HG03103 (cell line): ENCODE data around the gene ATXN1.

Experiments used
- ATAC-seq: cut with Tn5 transposase; IDR thresholded peaks from one replicate; pipeline ENCODE4 v1.9.1; 2021; ENCODE audit warnings: low read depth; ENCODE audit not compliant: unreplicated experiment

The ATXN1 gene

DNA sequence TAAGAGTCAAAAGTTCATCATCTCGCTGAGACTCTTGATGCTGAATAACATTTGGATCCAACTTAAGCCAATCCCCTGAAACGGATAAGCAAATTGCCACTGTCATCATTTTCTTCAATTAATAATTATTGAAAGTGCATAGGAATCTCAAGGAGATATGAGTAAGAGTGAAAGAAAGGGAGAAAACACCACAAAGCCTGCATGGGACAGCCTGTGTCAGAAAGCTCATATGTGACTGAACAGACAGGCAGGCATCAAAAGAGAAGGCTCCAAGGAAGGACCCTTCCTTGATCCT is 13.3 kb downstream of the ATXN1 start:
- no peak for ATAC-seq

DNA sequence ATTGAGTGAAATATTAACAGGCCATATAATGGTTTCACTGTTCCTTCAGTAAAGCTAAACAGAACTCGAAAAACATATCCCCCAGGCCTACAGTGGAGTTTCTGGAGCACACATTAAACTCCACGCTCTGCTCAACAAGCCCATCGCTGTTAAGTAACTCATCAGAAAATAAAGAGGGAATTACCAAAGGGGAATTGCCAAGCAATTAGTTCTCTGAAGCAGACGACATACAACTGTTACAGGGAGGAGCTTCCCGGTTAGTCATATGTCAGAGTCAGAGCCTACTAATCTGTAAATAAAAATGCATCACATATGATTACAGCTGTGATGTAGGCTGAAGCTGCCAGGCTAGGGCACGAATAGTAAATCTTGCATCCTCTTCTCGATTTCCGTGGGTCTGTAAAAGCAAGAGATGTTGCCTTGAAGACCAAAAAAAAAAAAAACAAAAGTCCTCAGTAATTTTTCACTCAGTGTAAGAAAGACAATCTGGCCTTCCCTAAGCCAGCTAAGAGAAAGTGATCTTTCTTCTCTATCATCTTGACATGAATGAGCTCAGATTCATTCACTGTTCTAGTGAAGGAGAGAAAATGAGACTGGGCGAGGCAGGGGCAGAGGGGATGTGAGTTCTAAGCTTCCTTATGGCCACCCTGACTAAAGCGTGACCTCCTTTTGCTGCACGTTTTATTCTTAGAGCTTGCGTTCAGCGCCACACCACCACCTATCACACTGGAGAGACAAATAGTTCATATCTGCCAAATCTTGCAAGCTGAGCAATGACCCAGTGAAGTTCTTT is 13.8 kb downstream of the ATXN1 start:
- ATAC-seq: no peak

- no peak for ATAC-seq
Observed at GRCh38 chr6:16746812-16747211, 14.4 kb downstream of the ATXN1 start.

DNA sequence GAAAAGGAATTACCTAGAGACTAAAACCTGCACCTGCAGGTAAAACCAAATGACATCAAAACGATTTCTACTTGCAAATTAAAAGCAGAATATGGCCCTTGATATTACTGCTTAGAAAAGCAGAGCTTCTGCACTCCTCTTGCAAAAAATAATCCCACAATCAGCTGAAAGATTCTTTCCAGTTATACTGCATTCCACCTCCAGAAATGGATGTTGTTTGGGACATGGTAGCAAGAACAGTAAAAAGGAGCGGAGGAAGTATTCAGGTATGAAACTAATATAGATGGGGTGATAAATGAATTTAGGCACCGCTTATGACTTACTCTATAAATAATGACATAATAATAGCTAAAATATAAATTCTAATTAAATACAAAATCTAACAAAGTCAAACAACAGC is 14.9 kb downstream of the ATXN1 start:
- no peak for ATAC-seq

GRCh38 chr6:16743664-16744210 is 17.5 kb downstream of the ATXN1 start:
- ATAC-seq: no peak

DNA sequence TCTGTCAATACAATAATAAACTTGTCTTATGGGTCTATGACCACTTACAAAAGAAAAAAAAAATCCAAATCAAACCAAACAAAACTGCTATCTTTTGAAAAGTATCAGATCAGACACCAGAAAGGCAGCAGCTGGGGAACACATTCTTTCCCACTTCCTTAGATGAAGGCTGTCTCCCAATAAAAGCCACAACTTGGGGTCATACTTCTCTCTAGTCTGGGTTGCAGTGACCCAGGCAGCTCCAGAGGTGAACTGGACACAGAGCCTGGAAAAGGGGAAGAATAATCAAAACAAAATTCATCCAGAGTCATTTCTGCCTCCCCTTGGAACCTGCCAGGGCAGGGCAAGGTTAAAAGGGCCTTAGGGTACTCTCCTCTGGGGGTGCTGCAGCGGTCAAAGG is 19.1 kb downstream of the ATXN1 start:
- ATAC-seq: no peak

GRCh38 chr6:16741112-16742016 is 19.9 kb downstream of the ATXN1 start:
- ATAC-seq: peak; percentile 80

- no peak for ATAC-seq
Observed at GRCh38 chr6:16740097-16740496, 21.2 kb downstream of the ATXN1 start.

- ATAC-seq: no peak
Observed at GRCh38 chr6:16739329-16739801, 21.9 kb downstream of the ATXN1 start.

DNA sequence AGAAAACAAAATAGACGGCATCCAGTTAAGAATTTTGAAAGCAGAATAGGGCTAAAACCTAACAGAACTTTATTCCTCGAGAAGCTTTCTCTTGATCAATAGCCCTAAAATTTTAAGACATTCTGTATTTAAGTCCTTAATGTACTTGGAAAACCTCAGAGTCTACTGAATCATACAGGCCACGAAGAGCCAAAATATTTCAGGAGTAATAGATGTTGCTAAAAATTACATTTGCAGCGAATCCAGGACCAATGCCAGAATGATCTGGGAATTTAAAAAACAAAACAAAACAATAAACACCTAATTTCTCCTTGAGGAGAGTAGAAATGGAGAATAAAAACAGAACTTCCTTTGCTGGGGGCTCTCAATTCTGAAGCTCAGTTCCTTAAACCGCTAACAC is 23.3 kb downstream of the ATXN1 start:
- ATAC-seq: no peak

DNA sequence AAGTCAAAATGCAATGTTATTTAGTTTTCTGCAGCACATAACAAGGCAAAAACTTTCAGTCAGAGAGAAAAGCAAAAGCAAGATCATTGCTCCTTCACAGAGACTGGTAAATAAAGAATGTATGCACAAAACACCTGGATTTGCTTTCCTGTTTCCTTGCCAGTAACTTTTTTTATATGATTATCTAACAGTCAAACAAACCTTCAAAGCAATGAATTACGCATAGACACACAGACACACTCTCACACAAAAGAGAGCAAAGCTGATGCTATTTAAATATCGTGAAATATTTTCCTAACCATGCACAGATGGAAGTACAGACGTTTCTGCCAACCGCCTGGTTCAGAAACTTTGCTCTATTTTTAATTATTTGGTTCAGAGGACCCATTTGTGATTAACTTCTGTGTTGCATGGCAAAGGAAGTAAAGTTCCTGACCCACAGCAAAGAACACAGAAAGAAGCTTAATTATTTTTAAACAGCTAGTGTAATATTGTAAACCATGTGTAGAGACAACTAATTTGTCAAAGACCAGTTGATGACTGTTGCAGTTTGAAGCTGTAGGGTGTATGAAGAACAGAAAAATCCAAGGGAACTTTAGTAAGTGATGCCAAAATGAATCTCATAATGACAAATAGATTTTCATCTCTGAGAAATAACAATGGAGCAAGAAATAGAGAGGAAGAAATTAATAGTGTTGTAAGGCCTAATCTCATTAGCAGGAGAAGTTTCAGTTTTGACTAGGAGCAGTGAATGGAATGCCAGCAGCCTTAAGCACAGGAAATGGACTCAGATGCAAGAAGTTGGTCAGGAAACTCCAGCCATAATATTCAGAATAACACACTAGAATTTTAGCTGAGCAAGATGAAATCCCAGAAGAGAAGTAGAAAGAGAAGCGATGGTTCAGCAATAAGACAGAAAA is 24.1 kb downstream of the ATXN1 start:
- ATAC-seq: no peak

- no peak for ATAC-seq
Observed at GRCh38 chr6:16735014-16735413, 26.2 kb downstream of the ATXN1 start.

DNA sequence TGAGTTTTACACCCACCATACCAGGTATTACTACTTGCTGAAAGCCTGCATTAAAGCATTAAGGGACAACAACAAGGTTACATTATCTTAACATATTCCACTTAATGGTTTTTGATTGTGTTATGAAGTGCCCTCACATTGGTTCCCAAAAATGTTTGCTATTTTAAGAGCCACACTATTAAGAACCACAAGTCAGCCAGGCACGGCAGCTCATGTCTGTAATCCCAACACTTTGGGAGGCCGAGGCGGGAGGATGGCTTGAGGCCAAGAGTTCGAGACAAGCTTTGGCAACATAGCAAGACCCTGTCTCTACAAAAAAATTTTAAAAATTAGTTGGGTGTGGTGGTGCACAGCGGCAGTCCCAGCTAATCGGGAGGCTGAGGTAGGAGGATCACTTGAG is 28.2 kb downstream of the ATXN1 start:
- no peak for ATAC-seq

GRCh38 chr6:16731478-16732051 is 29.7 kb downstream of the ATXN1 start:
- peak; percentile 97 for ATAC-seq

DNA sequence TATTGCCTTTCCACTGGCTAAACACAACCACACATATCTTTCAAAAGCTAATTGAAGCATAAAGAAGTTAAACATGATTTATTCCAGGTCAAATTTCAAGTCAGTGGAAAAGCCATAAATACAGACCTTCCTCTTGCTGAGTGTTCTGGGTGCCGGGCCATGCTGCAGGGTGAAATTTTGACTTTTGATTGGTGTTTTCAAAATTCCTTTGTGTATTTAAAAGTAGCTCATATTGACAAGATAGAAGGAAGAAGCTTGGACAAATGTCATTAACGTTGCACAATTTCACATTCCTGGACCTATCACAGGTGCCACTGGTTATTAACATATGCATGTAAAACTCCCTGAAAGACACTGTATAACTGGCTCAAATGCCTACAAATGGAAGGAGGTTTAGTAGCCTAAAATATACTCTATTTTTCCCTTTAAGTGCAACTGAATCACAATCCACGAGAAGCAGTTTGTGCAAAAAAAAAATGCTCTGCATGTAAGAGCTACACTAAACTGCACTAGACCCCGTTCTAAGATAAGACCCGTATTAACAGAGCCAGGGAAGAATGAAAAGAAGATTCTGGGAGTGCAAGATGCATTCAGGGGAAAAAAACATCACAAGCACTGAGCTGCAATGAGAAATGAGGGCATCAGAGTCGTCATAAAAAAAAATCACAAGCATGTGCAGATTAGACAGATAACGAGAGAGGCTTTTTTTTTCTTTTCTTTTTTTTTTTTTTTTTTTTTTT is 30.4 kb downstream of the ATXN1 start:
- ATAC-seq: no peak

DNA sequence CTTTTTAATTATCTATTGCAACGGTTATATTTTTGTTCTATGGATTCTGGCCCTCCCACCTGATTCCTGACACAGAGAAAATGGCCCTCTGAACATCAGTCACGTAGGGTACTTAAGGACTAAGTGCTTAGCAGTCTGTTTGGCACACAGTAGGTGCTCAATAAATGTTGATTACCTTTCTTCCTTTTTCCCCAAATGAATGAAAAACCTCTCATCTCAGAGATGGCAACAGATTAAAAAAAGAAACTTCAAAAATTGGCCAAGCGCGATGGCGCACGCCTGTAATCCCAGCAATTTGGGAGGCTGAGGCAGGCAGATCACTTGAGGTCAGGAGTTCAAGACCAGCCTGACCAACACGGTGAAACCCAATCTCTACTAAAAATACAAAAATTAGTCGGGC is 31.5 kb downstream of the ATXN1 start:
- no peak for ATAC-seq

GRCh38 chr6:16729183-16729691 is 32.0 kb downstream of the ATXN1 start:
- ATAC-seq: no peak

- no peak for ATAC-seq
Observed at GRCh38 chr6:16728513-16729182, 32.6 kb downstream of the ATXN1 start.

GRCh38 chr6:16727996-16728395 is 33.3 kb downstream of the ATXN1 start:
- ATAC-seq: no peak
